Embryonic facial prominence (tissue), 1 donor: ENCODE measurements around the gene KY.
"Not testable (repeated sequence)": the region's sequence is repeated elsewhere in the genome, so short reads cannot be mapped to it uniquely, and the experiment has no call there.

Experiments used
- DNase-seq: peaks from one replicate; pipeline ENCODE4 v3.0.0-alpha.2; 2016; ENCODE audit errors: extremely low spot score

KY gene

DNA sequence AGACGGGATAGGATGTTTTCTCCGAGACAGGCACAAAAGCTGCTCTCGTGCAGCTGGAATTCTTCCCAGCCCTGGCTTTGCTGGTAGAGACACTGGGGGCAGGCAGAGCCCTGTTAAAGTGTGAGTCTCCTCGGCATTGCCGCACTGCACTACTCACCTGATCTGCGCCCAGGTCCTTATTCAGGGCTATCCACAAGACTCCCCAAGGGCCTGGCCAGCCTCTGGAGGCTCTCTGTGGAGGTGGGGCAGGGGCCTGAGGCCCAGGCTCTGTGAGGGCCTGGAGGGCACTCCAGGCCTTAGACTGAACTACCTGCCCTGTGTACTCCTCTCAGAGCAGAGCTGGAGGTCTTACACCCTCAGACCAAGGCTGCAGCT, 48.4 kb downstream of the KY start:
- no peak for DNase-seq

DNA sequence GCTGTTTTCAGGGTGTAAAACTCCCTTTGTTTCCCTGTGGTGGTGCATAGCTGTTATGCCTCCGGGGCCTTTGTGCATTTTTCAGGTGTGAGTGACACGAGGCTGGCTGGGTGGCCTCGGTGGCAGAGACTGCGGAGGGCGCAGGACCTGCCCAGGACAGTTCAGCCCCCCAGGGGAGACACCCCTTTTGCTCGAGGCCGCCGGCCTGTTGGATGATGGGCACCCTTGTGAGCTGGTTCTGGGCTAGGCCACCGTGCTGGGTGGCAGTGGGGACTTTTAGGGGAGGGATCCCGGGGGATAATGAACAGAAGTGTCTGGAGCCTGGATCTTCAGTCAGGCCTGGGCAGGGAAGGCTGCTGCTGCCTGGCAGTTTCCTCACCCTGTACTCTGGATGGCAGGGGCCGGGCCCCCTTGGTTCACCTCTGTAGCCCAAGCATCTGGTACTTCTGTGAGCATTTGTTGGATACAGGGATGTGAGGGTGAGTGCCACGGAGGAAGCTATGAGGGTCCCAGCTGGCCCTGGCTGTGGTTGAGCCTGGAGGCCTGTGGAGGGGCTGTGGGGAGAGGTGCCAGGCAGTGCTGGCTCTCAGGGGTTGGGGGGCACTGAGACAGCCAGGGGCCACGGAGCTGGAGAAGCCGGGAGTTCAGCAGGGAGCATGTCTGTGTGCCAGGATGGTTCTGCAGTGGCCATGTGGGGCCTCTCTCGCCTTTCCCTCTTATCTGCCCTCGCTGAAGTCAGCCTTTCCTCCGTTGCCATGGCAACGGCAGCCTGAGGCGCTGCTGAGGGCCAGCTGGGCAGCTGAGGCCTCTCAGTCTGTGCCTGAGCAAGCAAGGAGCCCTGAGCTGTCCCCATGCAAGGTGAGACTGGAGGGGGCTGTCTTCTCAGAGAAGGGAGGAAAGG, 49.0 kb downstream of the KY start:
- DNase-seq: no peak

DNA sequence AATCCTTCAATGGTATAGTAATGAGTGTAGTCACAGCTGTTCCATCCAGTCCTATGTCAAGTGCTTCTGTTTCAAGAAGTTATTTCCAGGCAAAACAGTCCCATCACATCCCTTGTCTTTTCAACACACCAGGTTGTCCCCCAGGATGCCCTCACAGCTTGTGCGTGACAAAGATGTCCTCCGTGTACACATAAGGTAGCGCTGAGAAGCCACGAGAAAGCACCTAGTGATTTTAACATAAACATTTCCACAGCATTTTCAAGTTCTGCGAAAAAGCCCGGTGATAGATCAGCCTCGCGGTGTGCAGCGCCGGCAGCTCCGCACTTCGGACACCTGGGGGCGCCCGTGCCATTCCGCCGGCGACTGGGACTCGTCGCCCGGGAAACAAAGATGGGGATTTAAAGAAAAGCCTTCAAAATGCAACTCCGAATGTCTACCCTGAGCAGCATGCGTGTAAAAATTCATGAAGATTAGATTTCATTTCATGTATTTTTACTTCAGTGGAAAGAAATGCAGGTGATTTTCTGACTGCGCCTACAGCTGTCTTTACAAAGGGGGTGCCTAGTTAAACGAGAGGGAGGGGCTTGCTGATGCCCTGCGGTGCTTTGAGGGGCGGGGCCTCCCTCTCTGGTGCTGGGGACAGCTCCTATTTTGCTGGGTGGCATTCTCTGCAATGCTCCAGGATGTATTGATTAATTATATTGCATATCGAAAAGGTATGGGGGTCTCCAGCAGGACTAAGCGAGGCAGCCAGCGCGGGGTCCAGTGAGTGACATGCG, 49.9 kb downstream of the KY start:
- DNase-seq: peak; percentile 68

DNA sequence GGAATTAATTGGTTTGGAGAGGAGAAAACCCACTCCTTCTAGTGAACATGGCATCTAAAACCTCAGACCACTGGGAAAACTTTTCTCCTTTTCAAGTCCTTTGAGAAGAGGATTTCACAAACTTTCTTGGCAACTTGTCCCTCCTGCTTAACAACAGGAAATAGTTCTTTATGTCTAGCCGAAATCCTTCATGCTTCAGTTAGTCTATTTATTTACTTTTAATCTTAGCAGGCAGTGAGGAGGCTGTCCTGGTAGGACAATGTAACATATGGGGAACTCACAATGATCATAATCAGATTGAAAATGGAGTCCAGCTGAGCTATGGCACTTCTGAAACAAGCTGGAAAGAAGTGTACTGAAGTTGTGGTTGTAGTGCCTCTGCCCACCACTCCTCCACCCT, 50.6 kb downstream of the KY start:
- no peak for DNase-seq

DNA sequence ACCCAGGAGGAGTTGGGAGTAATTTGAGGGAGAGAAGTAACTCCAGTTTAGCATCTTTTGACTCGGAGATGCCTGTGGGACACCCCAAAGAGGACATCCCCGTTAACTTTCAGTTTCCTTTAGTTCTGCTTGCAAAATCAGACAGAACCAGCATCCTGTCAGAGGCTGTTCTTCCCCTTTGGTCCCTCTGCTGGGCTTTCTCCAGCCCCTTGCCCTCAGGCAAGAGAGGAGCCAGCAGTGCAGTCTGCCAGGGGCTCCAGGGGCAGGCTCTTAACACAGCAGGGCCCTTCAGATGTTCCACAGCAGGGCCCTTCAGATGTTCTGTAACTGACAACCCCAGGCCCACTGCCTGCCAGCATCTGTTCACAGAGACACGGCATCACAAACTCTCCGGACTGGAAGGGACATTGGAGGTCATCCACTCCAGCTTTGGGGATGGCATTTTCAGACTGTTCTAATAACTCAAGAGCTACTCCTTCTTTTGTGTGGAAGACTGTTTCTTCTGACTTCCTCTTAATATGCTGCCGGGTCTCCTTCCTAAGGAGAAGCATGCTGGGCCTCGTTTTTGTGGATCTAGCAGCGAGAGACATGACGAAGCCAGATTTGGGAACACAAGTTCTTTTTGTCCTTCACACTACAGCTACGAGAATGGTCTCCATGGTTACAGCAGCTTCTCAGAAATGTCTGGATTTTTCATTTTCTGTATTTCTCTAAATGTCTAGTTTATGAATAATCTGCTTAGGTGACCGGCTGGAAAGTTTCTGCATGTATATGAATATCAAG, 51.9 kb downstream of the KY start:
- DNase-seq: no peak

DNA sequence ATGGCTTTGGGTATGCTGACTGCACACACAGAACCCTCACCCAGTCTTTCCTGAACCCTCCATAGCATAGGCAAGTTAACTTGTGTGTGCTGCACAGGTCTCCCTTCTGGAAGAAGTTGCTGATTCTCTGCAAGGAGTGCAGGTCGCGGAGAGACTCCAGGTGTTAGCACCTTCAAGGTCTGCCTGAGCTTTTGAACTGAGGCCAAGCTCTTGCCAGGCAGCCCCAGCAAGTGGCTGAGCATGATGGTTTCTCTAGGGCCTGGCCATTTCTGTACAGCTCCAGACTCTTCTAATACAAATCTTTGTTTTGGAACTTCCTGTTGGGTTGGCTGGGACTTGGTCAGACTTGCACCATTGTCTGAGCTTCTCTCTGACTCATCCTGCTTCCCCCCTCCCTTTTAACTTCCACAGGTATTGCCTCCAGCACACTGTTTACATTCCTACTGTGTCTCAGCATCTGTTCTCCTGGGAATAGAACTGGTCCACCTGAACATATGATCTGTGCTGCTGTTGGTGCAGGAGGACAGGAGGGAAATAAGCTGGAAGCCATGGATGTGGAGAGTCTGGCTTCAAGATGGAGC, 53.3 kb downstream of the KY start:
- no peak for DNase-seq

DNA sequence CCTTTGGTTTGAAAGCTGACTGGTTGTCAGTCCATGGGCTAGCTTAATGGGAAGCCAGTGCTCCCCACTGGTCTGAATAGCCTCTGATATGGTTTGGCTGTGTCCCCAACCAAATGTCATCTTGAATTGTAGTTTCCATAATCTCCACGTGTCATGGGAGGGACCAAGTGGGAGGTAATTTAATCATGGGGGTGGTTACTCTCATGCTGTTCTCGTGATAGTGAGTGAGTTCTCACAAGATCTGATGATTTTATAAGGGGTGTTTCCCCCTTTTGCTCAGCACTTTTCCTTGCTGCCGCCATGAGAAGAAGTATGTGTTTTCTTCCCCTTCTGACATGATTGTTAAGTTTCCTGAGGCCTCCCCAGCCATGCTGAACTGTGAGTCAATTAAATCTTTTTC, 55.8 kb downstream of the KY start:
- not testable (repeated sequence) for DNase-seq

DNA sequence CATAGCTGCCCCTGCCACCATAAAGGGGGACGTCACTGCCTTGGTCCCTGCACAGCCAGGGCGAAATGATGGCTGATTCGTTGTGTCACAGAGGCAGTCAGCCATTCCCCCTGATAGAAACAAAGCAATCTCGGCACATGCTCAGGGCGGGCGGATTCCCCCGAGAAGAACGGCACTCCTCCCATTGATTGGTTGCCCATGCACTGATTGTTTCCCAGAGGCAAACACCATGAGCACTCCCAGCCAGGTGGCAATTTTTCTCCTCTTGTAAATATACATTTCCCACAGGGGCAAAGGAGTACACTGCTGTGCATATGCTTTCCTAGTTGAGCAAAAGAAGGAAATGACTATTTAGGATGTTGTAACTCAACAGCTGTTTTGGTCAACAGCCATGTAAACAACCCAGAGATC, 56.5 kb downstream of the KY start:
- no peak for DNase-seq

DNA sequence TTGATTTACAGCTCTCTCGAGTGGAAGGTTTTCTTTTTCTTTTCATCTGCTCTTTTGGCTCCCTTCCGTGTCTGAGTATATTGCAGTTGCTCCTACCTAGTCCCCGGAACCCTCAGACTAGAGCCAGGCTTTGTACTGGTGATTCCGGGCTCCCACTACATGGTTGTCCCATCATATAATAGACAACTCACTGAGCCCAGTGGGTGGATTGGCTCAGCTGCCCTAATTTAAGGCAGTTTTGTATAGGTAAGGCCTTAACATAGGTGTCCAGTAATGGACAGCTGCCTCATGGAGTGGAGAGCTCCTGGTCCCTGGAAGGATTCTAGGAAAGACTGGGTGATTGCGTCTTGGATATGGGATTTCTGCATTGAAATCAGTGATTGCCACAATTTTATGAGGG, 58.0 kb downstream of the KY start:
- DNase-seq: no peak

DNA sequence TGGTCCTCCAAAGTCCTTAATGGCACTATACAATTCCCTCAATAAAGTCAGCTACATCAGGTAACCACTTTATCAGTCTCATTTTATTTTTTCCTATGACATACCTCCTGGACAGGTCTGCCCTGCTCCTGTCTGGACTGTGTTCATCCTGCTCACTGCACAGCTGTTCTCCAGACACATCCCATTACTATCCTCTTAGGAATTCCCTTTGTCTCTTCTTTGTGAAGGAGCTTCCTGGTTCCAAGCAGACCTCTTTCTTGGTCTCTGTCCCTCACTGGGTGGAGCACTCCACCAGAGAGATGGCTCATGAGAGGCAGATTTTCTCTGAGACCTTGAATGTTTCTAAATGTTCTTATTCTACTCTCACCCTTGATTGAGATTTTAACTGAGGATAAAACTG, 60.1 kb downstream of the KY start:
- DNase-seq: no peak

DNA sequence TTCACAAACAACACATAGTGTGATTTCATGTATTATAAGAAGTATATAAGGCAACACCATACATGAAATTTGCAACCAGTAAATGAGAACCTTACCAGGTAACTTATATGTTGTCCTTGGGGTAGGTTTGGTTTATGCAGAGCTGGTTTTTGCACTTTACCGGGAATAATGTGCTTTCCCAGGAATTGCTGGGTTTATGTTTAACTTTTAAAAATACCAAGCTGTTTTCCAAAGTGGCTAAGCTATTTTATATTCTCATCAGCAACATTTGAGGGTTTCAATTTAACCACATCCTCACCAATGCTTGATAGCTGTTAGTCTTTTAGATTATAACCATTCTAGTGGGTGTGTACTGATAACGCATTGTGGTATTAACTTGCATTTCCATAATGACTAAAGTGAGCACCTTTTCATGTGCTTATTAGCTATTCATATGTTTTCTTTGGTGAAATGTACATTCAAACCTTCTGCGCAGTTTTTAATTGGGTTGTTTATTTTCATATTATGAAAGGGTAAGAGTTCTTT, 71.6 kb downstream of the KY start:
- DNase-seq: no peak

DNA sequence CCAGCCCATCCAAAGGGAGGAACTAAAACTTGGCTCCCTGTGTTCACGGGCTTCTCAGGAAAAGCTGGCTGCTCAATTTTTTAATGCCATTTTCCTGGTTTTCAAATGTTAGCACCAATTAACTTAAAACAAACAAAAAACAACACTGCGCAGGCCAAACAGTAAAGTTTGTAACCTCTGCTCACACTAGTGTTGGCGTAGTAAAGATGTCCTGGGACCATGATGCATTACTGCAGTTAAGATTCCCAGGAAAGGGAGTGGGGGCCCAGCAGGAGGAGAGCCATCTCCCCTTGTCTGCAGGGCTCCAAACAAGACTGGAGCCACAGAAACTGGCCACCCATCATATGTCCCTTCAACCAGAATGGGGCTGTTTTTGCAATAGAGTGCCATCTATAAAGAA, 74.0 kb downstream of the KY start:
- no peak for DNase-seq

DNA sequence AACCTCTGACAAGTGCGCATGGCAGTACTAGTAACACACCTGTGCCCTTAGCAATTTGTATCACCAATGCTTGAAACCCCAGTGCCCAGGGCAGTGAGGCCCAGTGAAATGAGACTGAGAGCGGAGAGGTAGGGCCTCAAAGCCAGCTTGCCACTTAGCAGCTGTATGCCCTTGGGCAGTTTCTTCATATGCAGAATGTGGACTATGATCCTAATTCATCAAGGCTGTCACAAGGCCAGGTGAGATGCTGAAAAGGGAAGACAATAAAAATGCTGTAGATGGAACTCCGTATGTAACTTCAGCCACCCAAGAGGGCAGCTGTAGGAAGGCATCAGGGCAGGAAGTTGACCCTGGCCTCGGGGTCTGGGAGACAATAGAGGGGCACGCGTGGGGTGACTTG, 74.4 kb downstream of the KY start:
- DNase-seq: no peak

DNA sequence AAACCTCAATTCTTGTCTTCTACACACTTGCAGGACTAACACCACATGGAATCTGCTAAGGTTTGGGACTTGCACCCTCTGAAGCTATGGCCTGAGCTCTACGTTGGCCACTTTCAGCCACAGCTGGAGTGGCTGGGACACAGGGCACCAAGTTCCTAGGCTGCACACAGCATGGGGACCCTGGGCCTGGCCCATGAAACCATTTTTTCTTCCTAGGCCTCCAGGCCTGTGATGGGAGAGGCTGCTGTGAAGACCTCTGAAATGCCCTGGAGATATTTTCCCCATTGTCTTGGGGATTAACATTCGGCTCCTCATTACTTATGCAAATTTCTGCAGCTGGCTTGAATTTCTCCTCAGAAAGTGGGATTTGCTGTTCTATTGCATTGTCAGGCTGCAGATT, 80.9 kb downstream of the KY start:
- not testable (repeated sequence) for DNase-seq

DNA sequence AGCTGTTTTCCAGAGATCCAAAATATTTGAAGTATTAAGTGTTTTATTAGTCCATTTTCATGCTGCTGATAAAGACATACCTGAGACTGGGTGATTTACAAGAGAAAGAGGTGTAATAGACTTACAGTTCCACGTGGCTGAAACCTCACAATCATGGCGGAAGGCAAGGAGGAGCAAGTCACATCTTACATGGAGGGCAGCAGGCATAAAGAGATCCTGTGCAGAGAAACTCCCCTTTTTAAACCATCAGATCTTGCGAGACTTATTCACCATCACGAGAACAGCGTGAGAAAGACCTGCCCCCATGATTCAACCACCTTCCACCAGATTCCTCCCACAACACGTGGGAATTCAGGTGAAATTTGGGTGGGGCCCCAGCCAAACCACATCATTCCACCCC, 82.0 kb downstream of the KY start:
- DNase-seq: no peak

DNA sequence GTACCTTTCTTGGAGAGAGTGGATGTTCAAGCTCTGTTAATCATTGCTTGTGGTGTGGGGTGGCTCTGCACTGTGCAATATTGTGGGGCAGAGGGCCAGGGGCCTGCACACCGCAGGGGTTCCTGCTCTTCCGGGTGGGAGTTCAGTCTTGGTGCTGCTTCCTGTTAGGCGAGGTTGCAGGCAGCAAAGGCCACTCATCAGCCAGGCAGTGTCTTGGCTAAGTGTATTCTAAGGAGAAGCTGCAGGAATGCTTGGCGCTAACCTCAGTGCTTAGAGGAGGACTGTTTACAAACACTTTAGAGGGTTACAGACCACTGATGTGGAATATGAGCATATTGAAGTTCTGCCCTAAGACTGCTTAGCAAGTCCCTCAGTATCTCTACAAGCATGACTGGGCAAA, 83.2 kb downstream of the KY start:
- DNase-seq: no peak

DNA sequence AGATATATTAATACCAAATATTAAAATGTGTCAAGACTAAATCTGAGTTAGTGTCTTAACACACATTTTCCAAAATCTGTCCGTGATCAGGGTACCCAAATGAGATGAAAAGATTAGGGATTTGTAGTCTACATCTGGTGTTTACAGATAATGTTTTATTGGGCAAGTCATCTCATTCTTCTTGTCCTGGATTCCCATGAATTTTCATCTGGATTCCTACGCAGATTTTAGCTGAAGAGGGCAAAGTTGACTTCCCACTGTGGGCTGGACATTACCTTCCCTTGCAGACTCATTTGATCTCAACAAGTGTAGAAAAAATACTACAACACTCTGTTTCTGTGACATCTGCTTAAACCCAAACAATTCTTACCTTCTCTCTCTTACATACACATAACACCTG, 85.8 kb downstream of the KY start:
- no peak for DNase-seq

DNA sequence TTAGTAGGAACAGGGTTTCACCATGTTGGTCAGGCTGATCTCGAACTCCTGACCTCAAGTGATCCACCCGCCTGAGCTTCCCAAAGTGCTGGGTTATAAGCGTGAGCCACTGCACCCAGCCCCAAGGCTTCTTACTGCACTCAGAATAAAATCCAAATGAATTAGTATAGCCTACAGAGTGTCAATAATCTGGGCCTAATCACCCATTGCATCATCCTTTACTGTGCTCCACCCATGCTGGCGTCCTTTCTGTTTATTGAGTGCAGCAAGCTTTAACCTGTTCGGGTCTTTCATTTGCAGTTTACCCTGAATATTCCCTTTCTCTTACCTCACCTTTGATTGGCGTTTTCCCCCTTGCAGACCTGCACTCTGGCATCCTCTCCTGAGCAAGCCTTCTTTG, 87.2 kb downstream of the KY start:
- no peak for DNase-seq

DNA sequence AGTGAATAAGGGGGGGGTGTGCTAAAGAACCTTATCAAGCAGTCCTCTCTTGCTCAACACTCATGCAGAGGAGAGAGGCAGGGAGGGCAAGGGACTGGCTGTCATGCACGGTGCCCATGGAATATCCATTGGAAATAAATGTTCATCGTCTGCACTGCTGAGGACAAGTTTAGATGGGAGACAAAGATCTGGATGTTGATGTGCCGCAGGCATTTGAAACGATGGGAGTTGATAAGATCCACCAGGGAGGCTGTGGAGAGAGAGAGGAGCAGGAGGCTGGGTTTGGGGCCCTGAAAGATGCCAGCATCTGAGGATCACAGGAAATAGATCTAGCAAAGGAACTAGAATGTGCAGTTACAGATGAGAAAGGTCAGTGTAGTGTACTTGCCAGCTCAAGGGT, 88.8 kb downstream of the KY start:
- no peak for DNase-seq

DNA sequence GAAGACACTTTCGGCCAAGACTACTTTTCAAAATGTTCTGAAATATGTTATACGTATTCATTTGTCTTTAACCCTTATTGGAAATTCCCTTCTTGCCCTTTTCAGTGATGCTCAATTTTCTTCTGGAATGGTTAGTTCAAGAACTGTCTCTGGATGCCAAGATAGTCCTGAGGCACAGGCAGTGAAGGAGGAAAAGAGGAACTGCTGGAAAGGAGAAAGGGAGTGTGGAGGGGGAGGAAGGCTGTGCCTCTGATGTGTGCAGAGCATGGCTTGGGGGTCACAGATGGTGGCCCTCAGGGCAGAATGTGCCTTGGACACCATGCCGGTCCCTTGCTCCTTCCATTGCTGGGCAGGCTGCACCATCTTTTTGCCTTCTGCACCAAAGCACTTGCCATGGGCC, 91.2 kb downstream of the KY start:
- DNase-seq: no peak
